Keratinocyte (primary cell): Measurements from ENCODE around the gene ING4. TPM values are rescaled to one million over a fixed set of nuclear protein-coding genes. Genes with fewer than 3 reads are reported as not detected.
"Not testable (repeated sequence)": the region's sequence is repeated elsewhere in the genome, so short reads cannot be mapped to it uniquely, and the experiment has no call there.

ENCODE experiments used
- DNase-seq: peaks from one replicate; pipeline ENCODE4 v3.0.0-alpha.2; 2011; ENCODE audit warnings: low read depth, missing footprints, low spot score
- FAIRE-seq: peaks from 2 replicates; lab custom pipeline; 2011; peaks lifted over from hg19 to GRCh38; lab: Jason Lieb, UNC
- H2AFZ ChIP-seq: 2 replicates; pipeline ENCODE4 v1.6.0; 2012; ENCODE audit warnings: low read length, control low read depth, inconsistent platforms; ENCODE audit not compliant: control insufficient read depth
- H3K27ac ChIP-seq: 2 replicates; pipeline ENCODE4 v1.5.1; 2011; ENCODE audit warnings: low read length; ENCODE audit not compliant: control insufficient read depth, insufficient read depth
- H3K27me3 ChIP-seq: 3 replicates; pipeline ENCODE4 v1.6.0; 2011; ENCODE audit warnings: low read length; ENCODE audit not compliant: control insufficient read depth, insufficient read depth; ENCODE audit errors: extremely low read depth
- H3K36me3 ChIP-seq, 2 experiments: 2 replicates in 1 of 2; 3 replicates in 1 of 2; pipeline ENCODE4 v1.5.1; 2011; ENCODE audit warnings: low read length in 2 of 2, mild to moderate bottlenecking in 1 of 2; ENCODE audit not compliant: control insufficient read depth in 2 of 2, insufficient read depth in 2 of 2; ENCODE audit errors: extremely low read depth in 1 of 2
- H3K4me1 ChIP-seq: 3 replicates; pipeline ENCODE4 v1.5.1; 2011; ENCODE audit warnings: low read length; ENCODE audit not compliant: control insufficient read depth, insufficient read depth; ENCODE audit errors: extremely low read depth
- H3K4me2 ChIP-seq: 3 replicates; pipeline ENCODE4 v1.6.0; 2011; ENCODE audit warnings: low read depth, low read length; ENCODE audit not compliant: control insufficient read depth, insufficient read depth; ENCODE audit errors: extremely low read depth
- H3K4me3 ChIP-seq, 3 experiments: fragments of 200-600 bp in 1 of 3; sonication (generic) in 1 of 3; 2 replicates in 2 of 3; 3 replicates in 1 of 3; pipeline ENCODE4 v1.5.1; 2011 to 2016; ENCODE audit warnings: low read length in 3 of 3, mild to moderate bottlenecking in 3 of 3, control low read depth in 2 of 3, inconsistent platforms in 1 of 3, low read depth in 1 of 3, mixed read lengths in 1 of 3, mixed run types in 1 of 3, moderate library complexity in 1 of 3; ENCODE audit not compliant: control insufficient read depth in 2 of 3, insufficient read depth in 2 of 3; ENCODE audit errors: extremely low read depth in 1 of 3
- H3K79me2 ChIP-seq: 2 replicates; pipeline ENCODE4 v1.6.0; 2012; ENCODE audit warnings: low read length; ENCODE audit not compliant: control insufficient read depth, insufficient read depth
- H3K9ac ChIP-seq: 3 replicates; pipeline ENCODE4 v1.6.0; 2011; ENCODE audit warnings: low read length; ENCODE audit not compliant: control insufficient read depth, insufficient read depth; ENCODE audit errors: extremely low read depth
- H3K9me1 ChIP-seq: 3 replicates; pipeline ENCODE4 v1.6.0; 2011; ENCODE audit warnings: low read length; ENCODE audit not compliant: control insufficient read depth, insufficient read depth; ENCODE audit errors: extremely low read depth
- H3K9me3 ChIP-seq: 2 replicates; pipeline ENCODE4 v1.5.1; 2012; ENCODE audit warnings: low read depth, low read length; ENCODE audit not compliant: control insufficient read depth
- H4K20me1 ChIP-seq: 3 replicates; pipeline ENCODE4 v1.6.0; 2011; ENCODE audit warnings: low read length; ENCODE audit not compliant: control insufficient read depth, insufficient read depth; ENCODE audit errors: extremely low read depth
- EZH2 ChIP-seq: IDR thresholded peaks from one replicate; pipeline ENCODE4 v1.6.1; 2012; ENCODE audit warnings: inconsistent platforms, mild to moderate bottlenecking, low read length, moderate library complexity
- dilution Hi-C: fragments of 300-500 bp; cut with MboI; formaldehyde crosslinking; loops from one replicate; pipeline ENCODE4 v1.7.0; 2020; ENCODE audit warnings: low sequenced_read_pairs; ENCODE audit not compliant: extremely low pct_ligation_motif_present
- polyA minus RNA-seq, 3 experiments: library from RNA; depleted of rRNA, polyadenylated mRNA; stranded (reverse); fragments of >200 nt; gene quantifications; 1 replicate in 1 of 3; 2 replicates in 1 of 3; 3 replicates in 1 of 3; pipeline ENCODE4 v1.2.3, GENCODE V29; 2011
- polyA plus RNA-seq, 5 experiments: library from polyadenylated mRNA; depleted of rRNA in 3 of 5; stranded (reverse) in 3 of 5; stranded (forward) in 1 of 5; unstranded in 1 of 5; fragments of >200 nt; gene quantifications; 1 replicate in 1 of 5; 2 replicates in 3 of 5; 3 replicates in 1 of 5; pipeline versions ENCODE4 v1.2.1 to v1.2.3, GENCODE V29; 2011 to 2012; ENCODE audit warnings: missing spikeins in 2 of 5, low read depth in 1 of 5, low replicate concordance in 1 of 5
- TF ChIP-seq, protein P1 (sequence below), 3 experiments: IDR thresholded peaks in 1 of 3; conservative IDR thresholded peaks in 1 of 3; optimal IDR thresholded peaks in 1 of 3; 2 replicates in 2 of 3; 3 replicates in 1 of 3; pipeline versions ENCODE3 to v1.5.1; 2011; ENCODE audit warnings: low read length in 3 of 3, mild to moderate bottlenecking in 3 of 3, moderate library complexity in 2 of 3, control low read depth in 1 of 3, inconsistent platforms in 1 of 3; ENCODE audit not compliant: insufficient read depth in 2 of 3; ENCODE audit errors: extremely low read depth in 1 of 3

ING4 gene
- polyA plus RNA-seq (25.5 to 31.6 TPM (median 30.4 TPM) in 3 replicates), polyA minus RNA-seq (2.2 to 14.1 TPM (median 10.0 TPM) in 3 replicates)
- polyA plus RNA-seq (2011; ENCODE audit: low read depth), result 23.5 TPM
- polyA plus RNA-seq (2011; cell fraction: cytosol; rRNA removed), result 28.0 and 31.8 TPM in 2 replicates
- 55.8 and 66.2 TPM in 2 replicates for polyA plus RNA-seq (2011; cell fraction: nucleus; rRNA removed)
- polyA plus RNA-seq (2012; ENCODE audit: low replicate concordance), result 15.8 and 34.4 TPM in 2 replicates
- 13.2 TPM for polyA minus RNA-seq (2011; cell fraction: cytosol; rRNA and poly(A)+ RNA removed)
- polyA minus RNA-seq (2011; cell fraction: nucleus; rRNA and poly(A)+ RNA removed), result 5.4 and 14.6 TPM in 2 replicates

DNA sequence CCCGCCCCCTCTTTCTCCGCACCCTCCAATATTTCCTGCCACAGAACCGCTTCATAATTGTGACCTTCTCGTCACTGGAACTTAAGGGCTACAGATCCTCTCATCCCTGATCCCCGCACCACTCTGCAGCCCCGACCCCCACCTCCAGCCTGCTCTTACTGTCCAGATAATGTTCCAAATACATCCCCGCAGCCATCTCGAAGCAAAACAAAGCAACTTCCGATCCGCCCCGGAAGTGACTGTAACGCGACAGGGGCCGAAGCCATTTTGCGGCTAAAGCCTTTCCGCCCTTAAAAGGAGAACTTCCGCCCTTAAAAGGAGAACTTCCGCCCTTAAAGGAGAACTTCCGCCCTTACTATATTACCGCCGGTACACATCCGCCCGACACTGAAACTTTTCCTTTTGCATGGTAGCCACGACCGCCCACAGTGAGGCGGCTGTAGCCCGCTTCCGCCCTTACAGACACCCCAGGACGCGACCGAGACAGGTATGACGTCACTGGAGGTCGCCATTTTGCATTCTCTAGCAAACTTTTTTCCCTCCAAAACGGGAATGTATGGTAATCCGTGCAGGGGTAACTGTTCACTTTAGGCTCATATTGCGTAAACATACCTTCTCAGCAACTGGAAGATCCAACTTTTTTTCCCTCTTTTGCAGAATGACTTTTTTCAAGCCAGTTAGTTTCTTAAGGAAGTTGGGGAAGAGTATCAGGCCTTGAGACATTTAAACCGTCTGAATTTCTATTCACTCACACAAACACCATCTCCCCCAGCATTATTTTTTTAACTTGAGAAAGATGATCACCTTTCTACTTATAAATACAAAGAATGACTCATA is at the start of gene ING4:
ING4 (minus strand) TSS at position 214 of the 837 bp plus-strand sequence; CDS start at position 196, 18 bp downstream.
- FAIRE-seq (peak; percentile 84), DNase-seq (peak; percentile 95)
- H3K9ac ChIP-seq, result peak within 1 kb of the TSS; percentile 89
- H3K27me3 ChIP-seq, result no peaks in the 10 kb centered on the region
- H3K36me3 ChIP-seq, result peaks cover 8 to 12% of the 10 kb centered on the region in 2 experiments
- TF ChIP-seq EZH2, result no peak
- dilution Hi-C loops, result no loop called here
- H3K4me2 ChIP-seq, result peak within 1 kb of the TSS; percentile 97
- H3K79me2 ChIP-seq, result peaks cover 9% of the 10 kb centered on the region
- H3K4me1 ChIP-seq, result peaks cover 10% of the 10 kb centered on the region
- H3K27ac ChIP-seq, result peak within 1 kb of the TSS; percentile 87
- no peaks in the 10 kb centered on the region for H3K9me1 ChIP-seq
- peak within 1 kb of the TSS; percentile 64 to 96 (median 94) for H3K4me3 ChIP-seq
- H4K20me1 ChIP-seq, result no peaks in the 10 kb centered on the region
- no peaks in the 10 kb centered on the region for H3K9me3 ChIP-seq
- peak within 1 kb of the TSS; percentile 97 for H2AFZ ChIP-seq

DNA sequence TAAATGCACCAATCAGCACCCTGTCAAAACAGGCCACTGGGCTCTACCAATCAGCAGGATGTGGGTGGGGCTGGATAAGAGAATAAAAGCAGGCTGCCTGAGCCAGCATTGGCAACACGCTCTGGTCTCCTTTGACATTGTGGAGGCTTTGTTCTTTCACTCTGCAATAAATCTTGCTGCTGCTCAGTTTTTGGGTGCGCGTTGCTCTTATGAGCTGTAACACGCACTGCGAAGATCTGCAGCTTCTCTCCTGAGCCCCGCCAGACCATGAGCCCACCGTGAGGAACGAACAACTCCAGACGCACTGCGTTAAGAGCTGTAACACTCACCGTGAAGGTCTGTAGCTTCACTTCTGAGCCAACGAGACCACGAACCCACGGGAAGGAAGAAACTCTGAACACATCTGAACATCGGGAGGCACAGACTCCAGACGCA is 46.1 kb upstream of the ING4 start:
- Histone ChIP-seq H3K4me1 (no peaks in the 10 kb centered on the region), H3K4me3 (no peak overlapping the region), H3K27ac (no peak overlapping the region), H3K9me3 (no peaks in the 10 kb centered on the region), H3K36me3 (no peaks in the 10 kb centered on the region), H2AFZ (no peak overlapping the region), H3K79me2 (no peaks in the 10 kb centered on the region), H3K9ac (no peak overlapping the region), H3K27me3 (peaks cover 8% of the 10 kb centered on the region), H4K20me1 (no peaks in the 10 kb centered on the region), H3K9me1 (no peaks in the 10 kb centered on the region), H3K4me2 (no peak overlapping the region)
- FAIRE-seq, result no peak
- TF ChIP-seq, protein P1, sequence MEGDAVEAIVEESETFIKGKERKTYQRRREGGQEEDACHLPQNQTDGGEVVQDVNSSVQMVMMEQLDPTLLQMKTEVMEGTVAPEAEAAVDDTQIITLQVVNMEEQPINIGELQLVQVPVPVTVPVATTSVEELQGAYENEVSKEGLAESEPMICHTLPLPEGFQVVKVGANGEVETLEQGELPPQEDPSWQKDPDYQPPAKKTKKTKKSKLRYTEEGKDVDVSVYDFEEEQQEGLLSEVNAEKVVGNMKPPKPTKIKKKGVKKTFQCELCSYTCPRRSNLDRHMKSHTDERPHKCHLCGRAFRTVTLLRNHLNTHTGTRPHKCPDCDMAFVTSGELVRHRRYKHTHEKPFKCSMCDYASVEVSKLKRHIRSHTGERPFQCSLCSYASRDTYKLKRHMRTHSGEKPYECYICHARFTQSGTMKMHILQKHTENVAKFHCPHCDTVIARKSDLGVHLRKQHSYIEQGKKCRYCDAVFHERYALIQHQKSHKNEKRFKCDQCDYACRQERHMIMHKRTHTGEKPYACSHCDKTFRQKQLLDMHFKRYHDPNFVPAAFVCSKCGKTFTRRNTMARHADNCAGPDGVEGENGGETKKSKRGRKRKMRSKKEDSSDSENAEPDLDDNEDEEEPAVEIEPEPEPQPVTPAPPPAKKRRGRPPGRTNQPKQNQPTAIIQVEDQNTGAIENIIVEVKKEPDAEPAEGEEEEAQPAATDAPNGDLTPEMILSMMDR (optimal IDR thresholded peaks at IDR 0.05 in 1 of 3, IDR thresholded peaks at IDR 0.05 in 1 of 3, conservative IDR thresholded peaks at IDR 0.05 in 1 of 3; ENCODE audit: extremely low read depth in 1 of 3, insufficient read depth in 2 of 3, low read length in 3 of 3), result no peak
- no peak for TF ChIP-seq EZH2
- dilution Hi-C loops, result no loop called here
- DNase-seq, result no peak

DNA sequence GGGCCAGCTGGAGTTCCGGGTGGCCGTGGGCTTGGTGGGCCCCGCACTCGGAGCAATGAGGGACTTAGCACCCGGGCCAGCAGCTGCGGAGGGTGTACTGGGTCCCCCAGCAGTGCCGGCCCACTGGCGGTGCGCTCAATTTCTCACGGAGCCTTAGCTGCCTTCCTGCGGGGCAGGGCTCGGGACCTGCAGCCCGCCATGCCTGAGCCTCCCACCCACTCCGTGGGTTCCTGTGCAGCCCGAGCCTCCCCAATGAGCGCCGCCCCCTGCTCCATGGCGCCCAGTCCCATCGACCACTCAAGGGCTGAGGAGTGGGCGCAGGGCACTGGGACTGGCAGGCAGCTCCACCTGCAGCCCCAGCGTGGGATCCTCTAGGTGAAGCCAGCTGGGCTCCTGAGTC is 45.4 kb upstream of the ING4 start:
- H2AFZ ChIP-seq, dilution Hi-C loops, H4K20me1 ChIP-seq, DNase-seq, H3K4me1 ChIP-seq, H3K36me3 ChIP-seq, FAIRE-seq, H3K9me1 ChIP-seq, H3K79me2 ChIP-seq, H3K27ac ChIP-seq, H3K9ac ChIP-seq, H3K4me3 ChIP-seq, H3K9me3 ChIP-seq, H3K4me2 ChIP-seq: not testable (repeated sequence)
- H3K27me3 ChIP-seq, result peaks cover 10% of the 10 kb centered on the region
